IPS DF 19.7 (cell line): ENCODE measurements around the gene UTRN.

Experiments
- DNase-seq: peaks from one replicate; pipeline ENCODE4 v3.0.0-alpha.2; 2013; ENCODE audit warnings: low read depth, low spot score

The UTRN gene

DNA sequence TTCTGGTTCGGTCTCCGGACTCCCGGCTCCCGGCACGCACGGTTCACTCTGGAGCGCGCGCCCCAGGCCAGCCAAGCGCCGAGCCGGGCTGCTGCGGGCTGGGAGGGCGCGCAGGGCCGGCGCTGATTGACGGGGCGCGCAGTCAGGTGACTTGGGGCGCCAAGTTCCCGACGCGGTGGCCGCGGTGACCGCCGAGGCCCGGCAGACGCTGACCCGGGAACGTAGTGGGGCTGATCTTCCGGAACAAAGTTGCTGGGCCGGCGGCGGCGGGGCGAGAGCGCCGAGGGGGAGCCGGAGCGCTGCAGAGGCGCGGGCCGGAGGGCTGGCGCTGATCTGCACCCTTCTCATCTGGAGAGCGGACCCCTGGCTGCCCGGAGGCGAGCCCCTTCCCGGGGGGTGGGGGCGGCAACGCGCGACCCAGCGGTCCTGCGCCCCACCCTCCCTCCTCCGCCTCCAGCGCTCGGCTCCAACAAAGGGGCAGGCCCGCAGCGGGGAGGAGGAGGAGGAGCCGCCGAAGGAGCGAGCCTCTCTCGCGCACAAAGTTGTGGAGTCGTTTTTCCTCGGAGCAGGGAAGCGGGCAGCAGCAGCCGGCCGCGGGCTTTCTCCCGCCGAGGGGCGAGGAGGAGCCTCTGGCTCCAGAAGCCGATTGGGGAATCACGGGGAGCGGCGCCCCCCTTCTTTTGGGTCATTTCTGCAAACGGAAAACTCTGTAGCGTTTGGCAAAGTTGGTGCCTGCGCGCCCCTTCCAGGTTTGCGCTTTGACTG, at the start of gene UTRN:
Gene UTRN, plus strand, starts transcription at position 553 of the 765 bp plus-strand sequence. CDS start 6,494 bp downstream, outside the sequence.
- no peak for DNase-seq

DNA sequence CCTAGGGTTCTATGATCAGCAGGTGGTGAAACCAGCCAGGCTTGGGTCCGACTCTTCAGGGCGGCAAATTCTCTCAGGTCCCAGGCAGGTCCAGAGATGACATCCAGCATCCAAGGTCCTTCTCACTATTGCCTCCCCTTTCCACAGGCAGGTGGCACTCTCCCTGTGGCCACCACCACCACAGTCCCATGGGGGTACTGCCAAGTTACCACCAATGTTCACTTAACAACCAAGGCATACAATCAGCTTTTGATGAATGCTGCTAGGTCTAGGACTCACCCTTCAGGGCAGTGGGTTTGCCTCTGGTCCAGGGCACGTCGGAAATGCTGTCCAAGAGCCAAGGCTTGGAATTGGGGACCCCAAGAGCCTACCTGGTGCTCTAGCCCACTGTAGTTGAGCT, 40.4 kb upstream of the UTRN start:
- DNase-seq, result no peak

DNA sequence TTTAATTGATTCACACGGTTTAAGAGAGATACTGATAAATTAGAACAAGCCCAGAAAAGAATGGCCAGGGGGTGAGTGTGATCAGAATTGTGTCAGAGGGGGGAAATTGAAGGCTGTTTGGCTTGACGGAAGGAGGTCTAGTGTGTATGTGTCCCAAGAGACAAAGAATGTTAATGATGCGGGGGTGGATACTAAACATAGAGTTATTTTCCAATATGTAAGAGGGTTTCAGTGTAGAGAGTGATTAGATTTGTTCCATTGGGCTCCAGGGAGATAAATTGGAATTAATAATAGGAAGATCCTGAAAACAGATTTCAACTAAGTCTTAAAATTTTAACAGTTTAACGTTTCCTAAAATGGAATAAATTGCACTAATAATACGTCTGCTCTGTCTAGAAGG, 38.1 kb upstream of the UTRN start:
- no peak for DNase-seq

DNA sequence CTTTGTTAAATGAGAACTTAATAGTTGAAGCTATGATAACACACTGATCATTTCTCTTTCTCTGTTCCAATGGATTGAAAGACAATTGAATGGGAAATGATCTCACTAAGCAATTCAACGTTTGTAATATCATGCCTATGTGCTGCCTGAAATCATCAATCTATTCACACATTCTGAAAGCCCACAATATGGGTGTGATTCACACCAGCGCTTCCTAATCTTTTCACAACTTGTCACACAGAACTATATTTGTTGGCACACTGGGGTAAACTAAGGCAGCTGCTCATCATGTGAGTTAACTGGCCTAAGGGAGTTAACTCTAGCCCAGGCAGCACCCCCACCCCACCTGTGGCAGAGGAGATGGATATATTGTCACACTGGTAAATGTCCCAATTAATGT, 37.1 kb upstream of the UTRN start:
- DNase-seq, result no peak

DNA sequence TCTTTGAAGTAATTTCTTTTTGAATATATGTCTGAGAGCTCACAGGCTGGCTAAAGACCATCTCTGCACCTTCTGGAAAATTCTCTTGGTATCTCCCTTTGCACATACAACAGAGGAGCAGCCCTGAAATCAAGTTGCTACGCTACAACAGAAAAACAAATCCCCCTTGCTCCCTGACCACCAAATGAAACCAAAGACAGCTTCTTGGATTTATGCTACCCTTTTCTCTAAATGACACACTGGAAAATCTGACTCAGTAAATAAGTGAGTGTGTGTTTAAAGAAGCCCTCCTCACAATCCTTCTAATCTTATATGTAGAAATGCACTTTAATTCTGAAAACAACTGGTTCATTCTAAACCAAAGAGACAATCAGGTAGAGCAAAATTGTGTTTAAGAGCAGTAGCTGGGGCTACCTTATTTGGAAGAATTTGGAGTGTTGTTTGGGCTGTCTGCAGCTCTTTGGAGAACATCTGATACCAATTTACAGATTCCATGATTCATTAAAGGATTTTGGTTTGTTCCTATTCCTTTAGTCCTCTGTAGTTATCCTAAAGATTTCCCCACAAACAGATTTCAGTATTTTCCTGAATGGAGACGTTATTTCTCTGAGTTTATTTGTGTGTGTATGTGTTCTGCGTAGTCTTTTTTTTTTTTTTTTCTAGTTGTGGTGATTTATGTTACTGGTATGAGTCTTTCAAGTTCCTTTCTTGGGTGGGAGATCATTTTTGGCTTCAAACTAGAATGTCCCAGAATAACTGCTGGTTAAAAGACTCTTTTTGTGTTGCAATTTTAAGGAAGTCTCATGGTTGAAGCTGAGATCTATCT, 36.4 kb upstream of the UTRN start:
- DNase-seq, result no peak

DNA sequence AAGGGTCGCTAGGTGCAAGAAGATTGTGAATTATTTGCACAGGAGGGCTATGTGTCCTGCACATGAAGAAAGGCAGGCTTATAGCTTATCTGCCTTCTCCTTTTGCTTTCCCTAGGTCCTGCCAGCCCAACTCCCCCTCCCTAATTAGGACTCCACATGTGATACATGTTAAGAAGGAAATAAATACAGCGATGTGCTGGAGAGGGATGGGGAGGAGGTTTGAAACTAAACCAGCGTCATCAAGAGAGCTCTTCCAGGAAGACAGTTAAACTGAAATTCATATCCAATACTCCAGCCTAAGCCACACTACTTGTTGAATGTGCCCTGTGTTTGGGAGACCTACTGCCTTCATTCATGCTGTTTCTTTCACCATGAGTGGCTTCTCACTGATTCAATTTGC, 34.9 kb upstream of the UTRN start:
- no peak for DNase-seq

DNA sequence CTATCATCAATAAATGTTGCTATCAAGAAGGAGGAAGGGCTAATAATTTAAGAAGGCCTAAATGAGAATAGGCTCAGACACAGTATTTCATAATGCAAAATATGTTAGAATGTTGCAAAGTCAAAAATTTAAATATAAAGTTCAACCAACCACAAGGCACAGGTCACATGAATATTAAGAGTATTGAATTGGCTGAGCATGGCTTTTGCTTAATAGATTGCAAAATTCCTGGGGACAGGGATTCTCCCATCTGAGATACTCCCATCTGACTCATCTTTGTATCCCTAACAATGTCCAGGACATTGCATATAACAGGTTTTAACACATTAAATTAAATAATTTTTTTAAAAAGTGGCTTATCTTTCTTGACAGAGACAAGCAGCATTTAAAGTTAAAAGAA, 32.9 kb upstream of the UTRN start:
- no peak for DNase-seq

DNA sequence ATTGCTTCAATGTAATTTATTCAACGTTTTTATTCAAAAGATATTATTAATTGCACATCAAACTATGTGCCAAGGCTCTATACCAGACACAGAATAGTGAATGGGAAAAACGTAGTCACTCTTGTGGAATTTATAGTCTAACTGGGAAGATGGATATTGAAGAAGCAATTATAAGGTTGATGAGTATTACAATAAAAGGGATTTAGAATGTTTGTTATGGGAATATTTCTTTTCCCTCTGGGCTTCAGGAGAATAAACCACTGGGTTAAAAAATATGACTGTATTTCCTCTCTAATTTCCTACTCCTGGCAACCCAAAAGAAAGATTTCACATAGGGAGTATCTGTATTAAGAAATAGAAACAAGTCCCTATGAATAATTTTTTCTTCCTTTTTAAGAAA, 25.1 kb upstream of the UTRN start:
- no peak for DNase-seq

DNA sequence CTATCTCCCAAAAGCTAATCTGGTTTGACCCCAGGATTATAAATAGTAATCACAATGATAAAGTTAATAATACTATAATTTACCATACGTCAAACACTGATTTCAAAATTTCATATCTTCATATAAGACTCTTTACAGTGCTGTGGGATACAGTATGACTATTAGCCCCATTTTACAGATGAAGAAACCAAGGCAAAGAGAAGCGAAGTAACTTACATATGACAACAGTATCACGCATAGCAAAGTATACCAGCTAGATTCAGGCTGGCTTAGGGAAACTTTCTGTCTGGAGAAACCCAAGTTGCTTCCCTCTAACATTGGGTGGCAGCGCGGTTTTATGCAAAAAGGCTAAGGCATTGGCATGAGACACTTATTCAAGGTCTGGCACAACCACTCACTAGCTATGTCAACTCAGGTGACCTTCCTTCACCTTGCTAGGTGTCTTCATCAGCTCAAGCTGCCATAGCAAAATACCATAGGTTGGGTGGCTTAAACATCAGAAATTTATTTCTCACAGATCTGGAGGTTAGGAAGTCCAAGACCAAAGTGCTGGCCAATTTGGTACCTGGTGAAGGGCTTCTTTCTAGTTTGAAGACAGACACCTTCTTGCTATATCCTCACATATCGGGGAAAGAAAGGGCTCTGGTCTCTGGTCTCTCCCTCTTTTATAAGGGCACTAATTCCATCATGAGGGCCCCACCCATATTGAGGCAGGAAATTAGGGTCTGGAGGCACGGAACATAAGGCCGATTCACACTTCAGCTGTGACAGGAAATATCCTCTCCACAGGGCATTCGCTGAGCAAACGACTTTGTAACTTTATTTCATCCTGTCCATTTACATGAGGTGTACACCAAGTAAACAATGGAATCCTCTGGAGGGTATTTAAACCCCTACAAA, 22.4 kb upstream of the UTRN start:
- DNase-seq, result no peak

DNA sequence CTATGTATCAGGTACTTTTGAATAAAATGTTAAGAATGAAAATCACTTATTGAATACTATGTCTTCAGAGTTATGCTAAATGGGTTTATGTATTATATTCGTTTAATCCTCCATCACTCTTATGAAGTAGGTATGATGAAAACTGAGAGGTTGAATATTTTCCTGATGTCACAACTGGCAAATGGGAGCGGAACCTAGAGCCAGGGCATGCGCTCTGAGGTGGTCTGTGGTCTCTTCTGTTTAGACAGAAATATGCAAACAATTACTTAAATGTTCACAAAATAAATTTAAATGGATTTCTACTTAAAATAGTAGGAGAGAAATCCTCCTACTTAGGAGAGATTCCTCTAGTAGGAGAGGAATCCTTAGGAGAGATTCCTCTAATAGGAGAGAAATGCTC, 21.3 kb upstream of the UTRN start:
- DNase-seq, result no peak

DNA sequence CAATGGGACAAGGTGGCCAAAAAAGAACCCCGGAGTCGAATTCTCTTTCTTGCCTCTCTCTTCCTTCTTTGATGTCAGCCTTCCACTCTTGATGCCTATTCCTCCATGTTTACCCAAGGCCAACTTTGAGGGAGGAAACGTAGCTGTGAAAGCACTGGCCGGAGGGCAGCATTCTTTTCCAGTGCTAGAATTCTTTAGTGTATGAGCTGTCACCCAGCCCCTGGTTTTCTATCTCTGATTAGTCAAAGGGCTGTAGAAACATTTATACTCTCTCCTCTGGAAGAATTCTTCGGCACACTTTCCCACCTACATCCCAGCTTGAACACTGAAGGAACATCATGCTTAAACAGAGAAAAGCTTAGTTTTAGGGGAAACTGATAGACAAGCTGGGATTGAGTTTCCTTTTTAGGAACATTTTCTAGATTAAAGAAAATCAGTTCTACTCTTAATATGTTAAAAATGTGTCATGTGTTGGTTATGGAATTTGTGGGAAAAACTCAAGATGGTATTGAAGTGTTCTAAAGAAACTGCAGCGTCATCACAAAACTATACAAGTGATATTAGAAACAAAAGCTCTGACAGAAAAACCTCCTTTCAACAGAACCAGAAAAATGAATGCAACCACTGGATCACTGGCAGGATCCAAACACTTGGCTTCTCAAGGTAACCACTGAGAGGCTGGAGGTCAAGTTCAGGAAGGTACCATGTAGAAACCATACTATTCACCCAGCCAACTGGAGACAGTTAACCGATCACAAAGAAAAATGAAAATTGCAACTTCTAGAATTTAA, 20.7 kb upstream of the UTRN start:
- peak; percentile 42 for DNase-seq

DNA sequence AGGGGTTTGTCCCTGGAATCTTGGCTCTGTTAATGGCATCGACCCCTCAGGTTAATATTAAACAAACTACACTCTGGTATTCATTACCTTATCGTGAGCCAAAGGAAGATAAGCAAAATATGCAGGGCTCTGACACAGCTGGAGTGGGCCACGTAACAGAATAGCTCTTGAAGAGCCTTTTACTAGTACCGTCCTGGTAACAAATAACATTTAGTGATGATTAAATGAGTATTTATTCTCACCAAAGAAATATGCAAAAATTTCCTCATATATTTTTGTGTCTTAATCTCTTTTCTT, 20.1 kb upstream of the UTRN start:
- DNase-seq, result no peak

DNA sequence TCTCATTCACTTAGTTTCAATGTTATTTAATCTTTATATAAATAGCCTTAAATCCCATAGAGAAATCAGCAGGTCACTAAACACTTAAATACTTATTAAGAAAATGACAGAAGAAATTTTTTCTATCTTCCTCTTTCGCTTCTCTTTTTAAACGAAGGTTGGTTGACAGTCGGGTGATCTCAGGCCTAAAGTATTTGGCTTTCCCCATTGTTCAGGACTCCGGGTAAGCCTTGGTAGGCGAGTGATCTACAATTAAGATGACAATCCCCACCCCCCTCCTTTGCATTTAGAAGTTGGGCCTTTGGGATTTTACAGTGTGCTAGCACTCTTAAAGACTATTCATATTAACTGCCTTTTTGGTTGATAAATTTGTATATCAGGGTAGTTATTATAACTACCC, 19.7 kb upstream of the UTRN start:
- DNase-seq, result peak; percentile 88

DNA sequence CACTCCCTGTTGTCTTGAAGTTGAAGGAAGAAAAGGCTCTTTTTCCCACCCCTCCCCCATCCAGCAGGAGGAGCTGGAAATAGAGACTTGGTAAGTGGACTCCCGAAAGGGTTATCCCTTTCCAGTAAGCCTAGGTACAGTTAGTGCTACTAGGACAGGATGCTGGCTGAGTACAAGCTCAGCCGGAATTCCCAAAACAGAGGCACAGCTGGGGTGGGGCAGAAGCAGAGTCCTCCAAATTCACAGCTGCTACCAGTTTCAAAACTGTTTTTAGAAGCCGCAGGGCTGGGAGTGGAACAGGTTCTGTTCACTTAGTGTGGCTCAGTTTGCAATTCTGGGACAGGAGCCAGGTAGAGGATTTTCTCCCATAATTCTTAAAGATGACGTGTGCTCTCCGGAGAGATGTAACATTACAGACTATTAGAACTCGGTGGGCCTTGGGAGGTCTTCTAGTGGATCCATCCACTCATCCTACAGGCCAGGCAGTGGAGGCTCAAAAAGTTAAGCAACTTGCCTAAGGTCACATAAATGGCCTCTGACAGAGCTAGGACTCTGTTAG, 19.0 kb upstream of the UTRN start:
- DNase-seq, result peak; percentile 89

DNA sequence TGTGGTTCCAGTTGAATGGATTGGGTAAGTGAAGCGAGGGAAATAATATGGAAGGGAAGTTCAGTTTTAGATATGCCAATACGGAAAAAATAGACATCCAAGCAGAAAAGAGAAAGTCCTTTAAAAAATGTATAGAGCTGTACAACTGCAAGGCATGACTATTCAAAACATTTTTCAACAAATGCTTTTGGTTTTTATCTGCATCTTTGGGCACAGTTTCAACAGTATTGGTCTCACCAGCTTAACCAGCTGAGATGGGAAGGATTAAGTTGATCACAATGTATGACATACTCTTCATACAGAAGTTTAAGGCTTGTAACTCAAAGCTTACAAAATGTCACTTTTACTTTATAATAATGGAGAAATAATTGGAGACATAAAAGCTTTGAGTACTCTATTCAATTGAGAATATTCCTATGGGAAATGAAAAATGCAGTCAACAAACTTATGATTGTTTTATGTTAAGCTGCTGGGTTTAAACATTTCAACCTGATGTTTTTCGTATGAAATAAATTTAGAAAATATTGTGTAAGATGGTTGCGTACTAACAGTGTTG, 16.3 kb upstream of the UTRN start:
- no peak for DNase-seq

DNA sequence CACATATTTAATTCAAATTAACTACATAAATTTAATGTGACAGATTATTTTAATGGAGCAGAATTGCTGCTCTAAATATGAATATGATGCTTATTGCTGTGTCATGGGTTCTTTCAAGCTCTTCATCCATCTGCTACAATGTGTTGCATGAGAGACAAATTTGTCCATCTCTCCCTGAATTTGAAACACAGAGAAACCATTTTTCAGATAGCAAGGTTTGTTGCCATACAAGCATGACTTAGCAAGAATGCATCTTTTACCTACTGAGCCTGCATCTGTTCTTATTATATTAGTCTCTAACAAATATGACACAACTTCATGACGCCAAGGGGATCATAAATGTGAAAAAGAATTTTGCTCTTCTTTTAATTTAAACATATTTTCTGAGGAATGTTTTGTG, 8.0 kb upstream of the UTRN start:
- no peak for DNase-seq

DNA sequence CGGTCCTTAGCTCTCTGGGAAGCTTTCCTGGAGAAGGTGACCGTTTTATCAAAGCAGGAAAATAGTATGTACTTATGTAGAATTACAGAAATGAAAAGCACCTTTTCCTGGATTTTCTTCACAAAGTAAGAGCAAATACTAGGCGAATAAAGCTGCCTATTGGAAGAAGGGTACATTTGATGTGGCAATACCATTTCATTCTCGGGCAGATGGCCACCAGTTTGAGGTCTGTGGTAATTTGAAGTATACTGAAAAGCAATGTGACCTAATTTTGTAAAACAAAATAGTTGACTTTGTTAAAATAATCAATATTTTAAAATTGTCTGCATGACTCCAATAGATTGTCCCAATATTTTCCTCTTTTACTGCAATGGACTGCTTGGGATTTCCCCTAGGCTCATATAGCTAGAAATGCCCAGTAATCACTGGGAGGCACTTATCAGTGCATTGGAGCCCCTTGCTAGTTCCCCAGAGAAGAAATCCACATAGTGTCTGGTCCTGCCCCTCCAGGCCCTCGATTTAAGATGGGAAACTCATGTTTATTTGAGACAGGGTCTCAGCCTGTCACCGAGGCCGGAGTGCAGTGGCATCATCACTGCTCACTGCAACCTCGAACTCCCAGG, 7.4 kb upstream of the UTRN start:
- DNase-seq, result no peak

DNA sequence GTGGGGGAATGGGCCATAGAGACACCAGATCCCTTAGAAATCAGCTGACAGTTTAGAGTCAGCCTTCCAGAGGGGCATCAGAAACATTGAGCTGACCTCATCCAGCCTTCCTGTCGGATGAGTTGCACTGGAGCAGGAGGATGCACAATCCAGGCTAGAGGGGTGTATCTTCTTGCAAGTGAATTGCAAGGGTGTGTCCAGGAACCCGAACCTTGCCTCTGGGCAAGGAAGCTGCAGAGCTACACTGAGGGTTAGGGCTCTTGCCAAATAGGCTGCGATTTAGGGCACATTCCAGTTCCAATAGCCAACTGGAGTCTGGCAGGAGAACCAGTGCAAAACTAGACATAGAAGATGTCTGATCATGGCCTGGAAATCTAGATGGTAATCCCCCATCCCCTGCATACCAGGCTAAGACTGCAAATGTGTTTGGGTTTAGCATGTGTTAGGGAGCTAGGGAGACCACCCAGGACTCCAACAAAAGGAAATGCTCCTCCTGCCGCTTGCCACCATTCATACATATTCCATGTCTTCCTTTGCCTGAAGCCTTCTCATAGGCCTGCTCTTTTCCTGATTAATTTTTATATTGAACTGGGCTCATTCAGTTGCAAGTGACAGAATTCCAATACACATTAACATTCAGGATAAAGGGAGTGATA, 6.3 kb upstream of the UTRN start:
- no peak for DNase-seq

DNA sequence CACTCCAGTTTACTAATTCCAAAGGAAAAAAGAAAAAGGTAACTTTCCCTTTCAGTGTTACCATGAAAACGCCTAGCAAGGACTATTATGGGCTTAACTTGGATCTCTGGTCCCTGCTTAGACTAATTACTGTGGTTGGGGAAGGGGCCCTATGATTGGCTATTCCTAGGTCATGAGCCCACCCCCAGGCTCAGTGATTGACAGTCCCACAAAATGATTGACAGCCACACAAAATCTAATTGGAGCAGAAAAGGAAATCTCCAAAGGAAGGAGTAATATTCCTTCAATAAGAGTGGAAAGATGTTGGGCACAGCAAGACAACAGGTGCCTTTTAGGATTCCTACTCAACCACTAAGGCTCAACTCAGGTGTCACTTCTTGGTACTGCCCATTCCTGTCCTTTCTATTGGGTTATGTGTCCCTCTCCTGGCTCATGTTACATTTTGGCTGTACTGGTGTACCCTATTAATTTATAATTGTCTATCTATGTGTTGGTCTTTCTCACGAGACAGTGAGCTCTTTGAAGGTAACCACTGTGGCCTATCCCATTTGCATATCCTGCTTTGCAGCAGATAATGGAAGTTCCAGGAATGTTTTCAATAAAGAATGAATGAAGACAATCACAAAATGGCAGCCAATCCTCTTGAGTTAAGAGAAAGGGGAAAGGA, 5.5 kb upstream of the UTRN start:
- no peak for DNase-seq
